ENCODE data around the gene DCAF6. TPM values are rescaled to one million over a fixed set of nuclear protein-coding genes. Genes with fewer than 3 reads are reported as not detected.

Gene DCAF6
- total and polyA plus RNA-seq, 7 donors = 33.6 to 102 (median 79.6) TPM

GRCh38 chr1:168088511-168089325, 152.2 kb downstream of the DCAF6 start:
- intact Hi-C loops (cut with DNase I) = loop anchor here (10.0 kb wide), 1 partner anchor 374 kb away; no protein-coding TSS in a partner anchor
- Histone ChIP-seq H3K27me3 (no peaks in the 10 kb centered on the region), H3K36me3 (peaks cover 0 to 29% (median 2%) of the 10 kb centered on the region in 4 donors), H3K4me3 (no peak overlapping the region), H3K9me3 (no peaks in the 10 kb centered on the region), H3K4me1 (peaks cover 0 to 19% (median 12%) of the 10 kb centered on the region in 4 donors), H3K27ac (no peak overlapping the region)
- TF ChIP-seq POLR2A (IDR thresholded peaks at IDR 0.05) (no peak), POLR2AphosphoS5 (IDR thresholded peaks at IDR 0.05) (no peak), CTCF (IDR thresholded peaks at IDR 0.05) (no peak), EP300 (IDR thresholded peaks at IDR 0.05) (no peak)
- WGBS, 2 donors = 24 to 74% methylated on average over 14 of the region's 14 CpGs
- peak; percentile 60 for DNase-seq

GRCh38 chr1:168089326-168089978, 153.0 kb downstream of the DCAF6 start:
- H3K27me3 ChIP-seq = no peaks in the 10 kb centered on the region
- 32 to 74% methylated on average over 13 of the region's 13 CpGs for WGBS, 2 donors
- H3K27ac ChIP-seq = no peak overlapping the region
- DNase-seq = peak; percentile 38
- H3K9me3 ChIP-seq = no peaks in the 10 kb centered on the region
- H3K4me3 ChIP-seq = no peak overlapping the region
- peaks cover 0 to 29% (median 2%) of the 10 kb centered on the region in 4 donors for H3K36me3 ChIP-seq
- intact Hi-C loops (cut with DNase I) = loop anchor here (10.0 kb wide), 1 partner anchor 375 kb away; no protein-coding TSS in a partner anchor
- H3K4me1 ChIP-seq = peaks cover 0 to 15% (median 10%) of the 10 kb centered on the region in 4 donors
- TF ChIP-seq CTCF (IDR thresholded peaks at IDR 0.05) (no peak), EP300 (IDR thresholded peaks at IDR 0.05) (no peak), POLR2AphosphoS5 (IDR thresholded peaks at IDR 0.05) (no peak), POLR2A (IDR thresholded peaks at IDR 0.05) (no peak)

- 95 to 96% methylated on average over 2 of the region's 2 CpGs for WGBS, 2 donors
- Histone ChIP-seq H3K36me3 (peaks cover 0 to 29% (median 2%) of the 10 kb centered on the region in 4 donors), H3K4me3 (no peak overlapping the region), H3K4me1 (peaks cover 0 to 10% (median 7%) of the 10 kb centered on the region in 4 donors), H3K27me3 (no peaks in the 10 kb centered on the region), H3K9me3 (no peaks in the 10 kb centered on the region), H3K27ac (no peak overlapping the region)
- intact Hi-C loops (cut with DNase I) = loop anchor here (10.0 kb wide), 1 partner anchor 375 kb away; no protein-coding TSS in a partner anchor
- DNase-seq = no peak
- TF ChIP-seq CTCF (IDR thresholded peaks at IDR 0.05) = no peak
- TF ChIP-seq POLR2AphosphoS5 (IDR thresholded peaks at IDR 0.05) = no peak
- TF ChIP-seq EP300 (IDR thresholded peaks at IDR 0.05) = no peak
- TF ChIP-seq POLR2A (IDR thresholded peaks at IDR 0.05) = no peak
Observed at GRCh38 chr1:168089979-168090337, 153.5 kb downstream of the DCAF6 start.

- no peak overlapping the region for H3K27ac ChIP-seq
- TF ChIP-seq POLR2A (IDR thresholded peaks at IDR 0.05) = no peak
- no peak for TF ChIP-seq EP300 (IDR thresholded peaks at IDR 0.05)
- TF ChIP-seq POLR2AphosphoS5 (IDR thresholded peaks at IDR 0.05) = no peak
- no peak for TF ChIP-seq CTCF (IDR thresholded peaks at IDR 0.05)
- H3K9me3 ChIP-seq = no peaks in the 10 kb centered on the region
- DNase-seq = no peak
- peaks cover 0 to 29% (median 2%) of the 10 kb centered on the region in 4 donors for H3K36me3 ChIP-seq
- 92 to 93% methylated on average over 14 of the region's 14 CpGs for WGBS, 2 donors
- no peak overlapping the region for H3K4me3 ChIP-seq
- intact Hi-C loops (cut with DNase I) = no loop called here
- no peaks in the 10 kb centered on the region for H3K27me3 ChIP-seq
- H3K4me1 ChIP-seq = peaks cover 0 to 6% (median 3%) of the 10 kb centered on the region in 4 donors
Observed at GRCh38 chr1:168090395-168090794, 153.9 kb downstream of the DCAF6 start.
